GM21360 (cell line): ENCODE measurements around the gene TBC1D10B.
A peak's percentile ranks its signal among the peaks of the same experiment; 100 is the strongest.

Source experiments
- ATAC-seq: cut with Tn5 transposase; IDR thresholded peaks from one replicate; pipeline ENCODE4 v1.9.1; 2021; ENCODE audit warnings: mild to moderate bottlenecking, moderate library complexity; ENCODE audit not compliant: unreplicated experiment

TBC1D10B gene

DNA sequence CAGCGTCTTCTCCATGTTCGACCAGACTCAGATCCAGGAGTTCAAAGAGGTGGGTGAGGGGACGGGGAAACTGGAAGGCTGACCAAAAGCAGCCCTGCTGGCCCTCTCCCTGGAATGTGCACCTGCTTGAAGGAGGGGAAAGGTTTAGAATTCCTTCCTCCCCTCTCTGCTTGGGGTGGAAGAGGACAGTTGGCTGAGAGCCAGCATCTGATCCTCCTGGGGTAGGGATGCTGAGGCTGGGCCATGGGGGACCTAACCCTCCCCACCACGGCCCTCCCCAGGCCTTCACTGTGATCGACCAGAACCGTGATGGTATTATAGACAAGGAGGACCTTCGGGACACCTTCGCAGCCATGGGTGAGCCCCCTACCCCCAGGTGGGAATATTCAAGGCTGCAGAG lies 5.6 kb upstream of the TBC1D10B start:
- ATAC-seq, result no peak

DNA sequence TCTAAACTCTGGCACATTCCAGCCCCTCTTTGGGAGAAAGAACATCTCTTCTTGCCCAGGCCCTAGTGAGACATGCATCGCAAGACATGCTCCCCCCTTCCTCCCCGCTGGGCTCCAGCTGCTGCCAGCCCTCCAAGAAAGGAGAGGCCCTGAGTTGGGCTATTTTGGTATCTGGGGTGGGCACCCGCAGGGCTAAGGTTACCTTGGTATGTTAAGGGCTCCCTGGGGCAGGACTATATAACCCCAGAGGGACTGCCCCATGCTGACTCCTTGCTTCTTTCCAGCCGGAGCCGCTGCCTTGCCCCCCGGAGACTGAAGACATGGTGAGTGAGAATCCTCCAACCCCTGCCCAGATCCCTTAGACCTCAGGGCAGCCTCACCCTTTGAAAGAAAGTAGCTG lies 4.2 kb upstream of the TBC1D10B start, which contains the start of gene MYL11:
MYL11 (plus strand) TSS at position 265 of the 400 bp plus-strand sequence; CDS start at position 321, 56 bp downstream.
- ATAC-seq, result no peak

DNA sequence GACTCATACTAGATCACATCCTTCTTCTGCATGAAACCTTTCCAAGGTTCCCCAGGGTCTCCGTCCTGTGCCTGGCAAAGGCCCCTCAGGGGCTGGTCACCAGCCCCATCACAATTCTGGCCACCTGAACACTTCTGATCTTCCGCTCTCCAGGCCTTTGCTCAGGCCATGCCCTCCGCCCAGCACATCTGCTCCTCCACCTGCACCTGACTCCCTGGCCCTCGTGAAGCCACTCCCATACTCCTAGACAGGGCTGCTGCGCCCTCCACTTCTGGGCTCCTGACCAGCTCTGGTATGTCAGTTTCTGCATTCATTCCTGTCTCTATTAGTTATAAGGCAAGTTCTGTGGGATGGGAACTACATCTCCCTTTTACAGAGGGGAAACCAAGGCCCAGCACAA lies 2.4 kb upstream of the TBC1D10B start:
- no peak for ATAC-seq

DNA sequence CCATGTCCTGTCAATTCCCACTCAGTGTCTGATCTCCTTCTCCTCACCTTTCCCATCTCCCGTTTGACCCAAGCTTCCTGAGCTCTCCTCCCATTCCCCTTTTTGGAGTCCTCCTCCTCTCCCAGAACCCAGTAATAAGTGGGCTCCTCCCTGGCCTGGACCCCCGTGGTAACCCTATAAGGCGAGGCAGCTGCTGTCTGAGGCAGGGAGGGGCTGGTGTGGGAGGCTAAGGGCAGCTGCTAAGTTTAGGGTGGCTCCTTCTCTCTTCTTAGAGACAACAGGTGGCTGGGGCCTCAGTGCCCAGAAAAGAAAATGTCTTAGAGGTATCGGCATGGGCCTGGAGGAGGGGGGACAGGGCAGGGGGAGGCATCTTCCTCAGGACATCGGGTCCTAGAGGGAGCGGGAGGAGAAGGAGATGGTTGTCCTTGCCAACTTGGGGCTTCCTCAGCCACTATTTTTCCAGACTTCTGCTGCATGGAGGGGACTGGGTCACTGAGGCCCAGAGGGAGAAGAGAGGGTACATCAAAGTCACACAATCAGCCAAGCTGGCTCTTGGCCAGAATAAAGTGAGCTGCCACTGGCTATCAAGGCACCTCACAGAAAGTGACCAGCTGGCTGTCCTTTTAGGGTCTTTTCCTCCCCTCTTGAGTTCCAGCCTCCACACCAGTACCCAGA lies 1.9 kb upstream of the TBC1D10B start:
- no peak for ATAC-seq

DNA sequence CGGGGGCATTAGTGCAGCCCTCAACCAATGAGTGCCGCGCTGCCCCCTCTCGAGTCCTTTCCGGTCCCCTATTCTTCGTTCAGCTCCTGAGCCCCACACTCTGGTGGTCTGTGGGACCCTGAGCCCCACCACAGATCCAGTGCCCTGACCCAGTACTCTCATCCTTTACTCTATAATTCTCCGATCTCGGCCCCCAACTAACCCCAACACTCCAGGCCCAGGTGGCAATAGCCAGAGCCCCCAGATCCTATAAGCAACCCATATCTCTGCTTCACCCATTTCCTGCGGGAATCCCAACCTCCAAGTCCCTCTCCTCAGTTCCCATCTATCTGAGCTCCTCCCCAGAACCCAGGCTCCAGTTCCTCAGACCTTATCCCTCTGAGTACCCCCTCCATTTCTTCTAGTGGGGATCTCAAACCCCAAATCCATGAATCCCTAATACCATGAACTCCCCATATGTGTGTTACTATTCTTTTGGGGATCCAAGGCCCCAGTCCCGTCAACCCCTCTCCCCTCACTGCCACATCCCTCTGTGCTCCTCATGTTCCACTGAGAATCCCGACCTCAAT lies 1.0 kb upstream of the TBC1D10B start:
- no peak for ATAC-seq

DNA sequence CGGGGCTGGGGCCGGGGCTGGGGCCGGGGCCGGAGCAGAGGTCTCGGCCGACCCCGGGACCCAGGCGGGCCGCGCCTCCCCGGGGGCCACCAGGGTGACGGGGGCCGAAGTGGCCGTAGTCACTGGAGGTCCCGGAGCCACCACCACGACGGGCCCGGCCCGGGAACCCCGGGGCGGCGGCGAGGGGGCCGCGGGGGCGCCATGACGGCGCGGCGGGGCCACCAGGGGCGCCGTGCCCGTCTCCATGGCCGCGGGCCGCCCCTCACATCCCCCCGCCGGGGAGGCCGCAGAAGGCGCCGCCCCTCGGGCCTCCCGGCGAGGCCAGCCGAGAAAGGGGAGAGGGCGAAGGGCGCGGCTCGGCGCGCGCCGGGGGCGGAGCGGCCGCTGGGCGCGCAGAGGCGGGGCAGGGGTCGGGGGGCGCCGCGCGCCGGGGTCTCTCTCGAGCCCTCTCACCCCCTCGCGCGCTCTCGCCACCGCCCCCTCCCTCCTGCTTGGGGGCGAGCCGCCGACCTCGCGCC lies 297 bp downstream of the TBC1D10B start:
- peak; percentile 9 for ATAC-seq

DNA sequence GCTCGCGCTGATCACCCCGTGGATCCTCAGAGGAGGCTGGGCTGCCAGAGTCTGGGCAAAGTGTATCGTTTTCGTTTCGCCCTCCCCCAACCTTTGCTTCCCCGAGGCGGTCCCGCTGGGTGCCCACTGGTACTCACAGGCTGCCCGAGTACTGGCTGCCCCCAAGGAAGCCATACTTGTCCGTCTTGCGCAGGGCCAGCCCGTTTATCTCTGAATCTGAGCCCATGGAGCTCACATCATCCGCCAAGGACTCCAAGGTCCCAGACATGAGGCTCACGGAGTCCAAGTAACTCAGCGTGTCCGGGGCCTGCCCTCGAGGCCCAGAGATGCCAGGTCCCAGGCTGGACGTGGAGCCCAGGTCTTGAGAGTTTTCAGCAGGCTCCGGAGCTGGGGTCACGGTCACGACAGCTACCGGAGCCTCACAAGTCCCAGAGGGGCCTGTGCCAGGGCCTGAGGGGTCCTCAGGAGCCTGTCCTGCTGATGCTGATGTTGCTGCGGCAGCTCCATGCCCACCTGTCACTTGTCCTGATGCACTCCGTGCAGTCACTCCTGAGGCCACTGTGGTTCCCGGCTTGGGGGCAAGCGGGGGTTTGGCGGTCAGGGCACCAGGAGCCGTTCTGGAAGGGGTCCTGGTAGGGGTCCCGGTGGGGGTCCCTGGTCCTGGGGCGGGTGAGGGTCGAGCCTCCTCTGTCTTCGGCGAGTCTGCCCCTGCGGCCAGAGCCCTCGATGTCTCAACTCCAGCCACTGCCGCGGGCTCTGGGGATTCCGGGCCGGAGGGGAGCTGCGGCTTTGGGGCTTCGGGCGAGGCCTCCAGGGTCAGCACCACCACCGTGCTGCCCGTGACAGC lies 980 bp downstream of the TBC1D10B start:
- no peak for ATAC-seq

DNA sequence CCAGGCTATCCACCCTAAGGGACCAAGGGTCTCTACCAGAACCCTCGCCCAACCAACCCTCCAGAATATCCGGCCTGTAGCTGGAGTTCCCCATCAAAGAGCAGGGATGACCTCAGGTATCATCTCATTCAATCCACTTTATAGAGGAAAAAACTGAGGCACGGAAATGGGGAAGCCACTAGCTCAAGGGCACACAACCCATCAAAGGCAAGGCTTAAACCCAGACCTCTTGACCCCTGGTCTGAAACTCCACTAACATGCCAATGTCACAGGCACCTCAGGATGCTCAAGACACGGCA lies 1.6 kb downstream of the TBC1D10B start:
- ATAC-seq, result no peak

DNA sequence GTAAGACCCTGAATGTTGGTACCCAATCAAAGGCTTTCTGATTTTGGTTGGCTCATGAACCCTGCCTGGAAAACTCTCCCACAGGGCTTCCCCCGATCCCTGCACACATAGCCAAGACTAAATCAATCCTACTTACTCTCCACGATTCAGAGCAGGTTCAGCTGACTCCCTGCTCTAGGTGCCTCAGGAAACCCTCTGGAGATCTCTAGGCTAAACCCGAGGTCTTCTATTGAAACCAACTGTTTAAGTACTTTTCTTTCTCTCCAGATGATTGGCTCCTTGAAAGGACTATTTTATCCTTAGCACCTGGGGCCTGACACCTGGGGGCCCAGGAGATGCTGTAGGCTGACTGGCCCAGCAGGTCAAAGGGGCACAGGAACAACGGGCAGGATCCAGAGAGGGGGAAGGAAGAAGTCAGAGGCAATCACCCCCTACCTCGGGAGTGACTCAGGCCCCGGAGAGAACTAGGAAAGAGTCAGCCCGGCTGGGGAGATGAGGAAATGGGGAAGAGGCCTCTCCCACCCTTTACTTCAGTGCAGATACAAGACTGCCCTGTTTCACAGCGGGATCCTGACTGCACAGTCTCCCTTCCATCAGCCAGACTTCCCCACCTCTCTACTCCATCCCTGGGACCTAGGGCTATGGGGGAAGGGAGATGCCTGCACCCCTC lies 2.0 kb downstream of the TBC1D10B start:
- no peak for ATAC-seq

DNA sequence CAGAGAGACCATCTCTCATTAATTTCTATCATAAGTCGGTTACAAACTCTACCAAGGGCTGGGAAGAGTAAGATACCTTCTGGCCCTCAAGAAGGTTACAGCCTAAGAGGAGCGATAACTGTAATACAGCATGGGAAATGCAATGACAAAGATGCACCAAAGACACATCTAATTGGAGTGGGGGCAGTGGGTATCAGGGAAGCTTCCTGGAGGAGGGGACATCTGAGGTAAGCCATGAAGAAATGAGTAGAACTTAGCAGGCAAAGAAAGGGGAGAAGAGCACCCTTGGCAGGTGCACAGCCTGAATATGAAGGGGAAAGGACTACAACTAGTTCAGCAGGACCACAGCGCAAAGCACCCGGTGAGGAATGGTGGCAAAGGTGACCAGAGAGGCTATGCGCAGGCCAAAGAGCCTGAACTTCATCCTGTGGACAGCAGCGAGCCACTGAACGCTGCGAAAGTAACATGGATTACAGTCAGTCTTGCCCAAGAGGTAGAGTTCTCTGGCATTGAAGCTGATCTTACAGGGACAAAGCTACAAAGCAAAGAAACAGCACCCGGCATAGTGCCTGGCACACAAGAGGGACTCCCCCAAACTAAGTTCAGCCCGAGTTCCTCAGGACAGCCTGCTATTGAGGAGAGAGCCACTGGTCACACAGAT lies 2.8 kb downstream of the TBC1D10B start:
- no peak for ATAC-seq

DNA sequence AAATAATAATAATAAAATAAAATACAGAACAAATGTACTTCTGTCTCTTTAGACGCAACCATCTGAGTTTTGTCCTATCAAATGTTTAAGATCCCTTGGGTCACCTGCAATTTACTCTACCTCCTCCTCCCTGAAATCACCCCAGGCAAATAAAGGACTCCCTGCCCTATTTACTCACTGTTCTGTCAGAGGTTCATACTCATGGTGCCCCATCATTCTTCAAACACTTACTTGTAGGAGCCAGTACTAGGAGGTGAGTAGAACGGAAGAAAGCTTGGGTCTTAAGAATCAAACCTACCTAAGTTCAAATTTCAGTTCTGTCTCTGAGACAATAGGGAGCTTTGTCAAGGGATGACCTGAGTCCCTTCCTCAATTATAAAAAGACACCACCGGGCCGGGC lies 3.8 kb downstream of the TBC1D10B start:
- ATAC-seq, result no peak

DNA sequence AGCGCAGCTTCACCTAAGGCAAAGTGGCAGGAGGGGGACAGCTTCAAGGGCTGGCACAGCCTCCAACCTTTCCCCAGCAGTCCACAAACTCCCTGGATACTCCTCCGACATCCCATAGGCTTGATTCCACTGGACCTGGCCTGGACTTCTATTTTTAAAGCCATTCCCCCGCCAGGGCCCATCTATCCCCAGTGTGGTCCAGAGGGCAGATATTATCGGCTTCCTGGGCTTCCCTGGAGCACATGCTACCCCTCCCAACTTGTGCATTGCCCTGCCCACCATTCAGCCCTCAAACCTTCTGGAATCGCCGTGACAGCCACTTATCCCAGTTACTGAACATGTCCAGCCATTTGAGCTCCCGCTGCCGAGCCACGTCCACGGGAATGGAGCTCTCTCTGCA lies 5.1 kb downstream of the TBC1D10B start:
- no peak for ATAC-seq

DNA sequence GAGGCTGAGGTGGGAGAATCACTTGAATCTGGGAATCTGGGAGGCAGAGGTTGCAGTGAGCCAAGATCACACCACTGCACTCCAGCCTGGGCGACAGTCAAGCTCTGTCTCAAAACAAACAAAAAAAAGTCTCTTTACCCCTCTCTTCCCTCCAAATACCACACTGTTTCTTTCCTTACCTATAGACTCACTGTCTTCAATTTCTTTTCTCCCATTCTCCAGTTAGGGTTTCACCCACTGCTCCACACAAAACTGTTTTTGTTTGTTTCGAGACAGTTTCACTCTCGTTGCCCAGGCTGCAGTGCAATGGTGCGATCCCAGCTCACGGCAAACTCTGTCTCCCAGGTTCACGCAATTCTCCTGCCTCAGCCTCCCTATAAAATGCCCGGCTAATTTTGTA lies 9.1 kb downstream of the TBC1D10B start:
- no peak for ATAC-seq

DNA sequence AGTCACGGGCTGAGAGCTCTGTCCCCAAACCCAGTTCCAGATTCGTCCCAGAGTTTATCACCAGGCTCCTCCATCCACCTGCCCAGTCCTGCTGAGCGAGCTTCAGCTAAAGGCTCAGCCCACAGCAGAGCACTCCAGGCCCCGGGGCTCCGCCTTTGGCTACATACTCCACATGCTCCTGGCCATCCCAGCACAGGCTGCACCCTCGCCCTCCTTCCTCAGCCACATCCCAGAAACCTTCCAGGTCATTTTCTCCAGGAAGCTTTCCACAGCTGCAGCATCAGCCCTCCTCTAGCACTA lies 10.5 kb downstream of the TBC1D10B start:
- ATAC-seq, result no peak

DNA sequence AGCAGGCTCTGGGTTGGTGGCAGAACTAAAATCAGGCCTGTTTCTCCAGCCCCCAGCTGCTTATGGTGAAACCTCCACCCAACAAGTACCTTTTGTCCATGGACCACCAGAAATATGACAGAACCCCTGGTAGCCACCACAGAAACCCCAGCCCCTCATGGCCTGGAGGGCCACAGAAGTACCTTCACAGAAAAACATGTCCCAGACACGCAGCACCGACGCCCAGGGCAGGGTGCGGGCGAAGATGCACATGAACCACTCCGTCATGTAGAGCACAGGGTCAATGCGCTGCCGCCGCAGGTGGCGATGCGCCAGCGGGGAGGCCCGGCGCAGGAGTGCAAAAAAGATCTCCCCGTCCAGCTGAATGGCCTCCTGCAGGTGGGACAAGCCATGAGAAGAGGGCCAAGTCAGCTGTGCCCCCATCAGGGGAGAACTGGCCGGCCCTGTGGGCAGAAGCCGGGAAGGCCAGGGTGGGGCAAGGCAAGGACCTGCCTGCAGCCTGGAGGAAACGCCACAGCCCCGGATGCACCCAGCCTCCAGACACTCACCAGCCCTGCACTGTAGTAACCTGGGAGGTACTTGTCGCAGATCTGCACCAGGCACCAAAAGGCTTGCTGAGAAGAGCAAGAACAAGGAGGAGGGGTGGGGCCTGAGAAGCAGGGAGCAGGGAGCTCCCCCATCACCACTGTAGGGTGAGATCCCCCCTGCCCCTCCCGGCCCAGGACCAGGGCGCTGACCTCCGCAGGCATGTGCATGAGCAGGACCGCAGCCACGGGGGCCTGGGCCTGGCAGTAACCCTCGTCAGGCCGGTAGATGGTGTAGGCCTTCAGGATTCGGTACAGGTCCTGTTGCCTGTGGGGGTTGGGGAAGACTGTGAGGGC lies 11.1 kb downstream of the TBC1D10B start:
- no peak for ATAC-seq

DNA sequence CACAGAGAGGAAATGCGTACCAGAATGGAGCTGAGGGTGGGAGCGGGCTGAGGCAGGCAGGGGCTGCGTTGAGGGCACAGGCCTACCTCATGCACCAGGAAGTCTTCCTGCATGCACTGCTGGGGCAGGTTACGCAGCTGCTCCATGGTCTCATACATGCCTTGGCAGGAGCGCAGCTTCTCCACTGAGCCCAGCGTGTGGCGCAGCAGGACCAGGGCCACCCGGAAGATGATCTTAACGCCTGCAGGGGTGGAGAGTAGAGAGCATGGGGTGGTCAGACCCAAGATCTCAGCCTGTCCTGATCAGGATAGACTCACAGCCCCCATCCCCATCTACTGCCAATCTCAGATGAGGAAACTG lies 11.7 kb downstream of the TBC1D10B start:
- ATAC-seq, result no peak

DNA sequence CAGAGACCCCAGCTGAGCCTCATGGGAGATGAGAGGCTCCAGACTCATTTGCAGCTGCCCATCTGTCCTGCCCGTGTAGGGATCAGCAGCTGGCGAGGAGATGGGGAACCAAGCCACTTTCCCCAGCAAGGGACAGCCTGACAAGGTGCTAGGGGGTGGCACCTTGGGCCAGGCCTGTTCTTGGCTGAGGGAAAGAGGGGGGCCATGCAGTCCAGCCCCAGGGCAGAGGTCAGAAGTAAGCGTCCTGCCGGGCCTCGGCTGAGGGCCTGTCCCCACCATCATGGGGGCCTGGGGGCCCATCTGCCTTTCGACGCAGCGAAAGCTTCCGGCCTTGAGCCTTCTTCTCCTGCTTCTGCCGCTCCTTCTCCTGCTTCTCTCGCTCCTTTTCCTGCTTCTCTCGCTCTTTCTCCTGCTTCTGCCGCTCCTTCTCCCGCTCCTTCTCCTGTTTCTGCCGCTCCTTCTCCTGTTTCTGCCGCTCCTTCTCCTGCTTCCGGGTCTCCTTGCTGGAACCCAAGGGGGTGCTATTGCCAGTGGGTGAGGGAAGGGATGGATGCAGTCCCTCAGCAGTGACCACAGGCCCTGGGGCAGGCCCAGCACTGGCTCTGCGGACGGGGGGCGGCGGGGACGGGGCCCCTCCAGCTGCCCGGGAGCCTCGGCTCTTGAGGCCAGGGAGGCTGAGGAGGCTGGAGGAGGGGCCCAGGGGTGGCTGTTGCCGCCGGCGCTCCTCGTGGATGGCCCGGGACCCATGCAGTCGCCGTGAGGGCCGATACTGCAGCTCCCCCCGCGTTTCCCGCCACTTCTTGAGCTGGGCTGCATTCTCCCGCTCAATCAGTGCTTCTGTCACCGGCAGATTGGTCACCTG lies 12.3 kb downstream of the TBC1D10B start:
- ATAC-seq, result no peak

DNA sequence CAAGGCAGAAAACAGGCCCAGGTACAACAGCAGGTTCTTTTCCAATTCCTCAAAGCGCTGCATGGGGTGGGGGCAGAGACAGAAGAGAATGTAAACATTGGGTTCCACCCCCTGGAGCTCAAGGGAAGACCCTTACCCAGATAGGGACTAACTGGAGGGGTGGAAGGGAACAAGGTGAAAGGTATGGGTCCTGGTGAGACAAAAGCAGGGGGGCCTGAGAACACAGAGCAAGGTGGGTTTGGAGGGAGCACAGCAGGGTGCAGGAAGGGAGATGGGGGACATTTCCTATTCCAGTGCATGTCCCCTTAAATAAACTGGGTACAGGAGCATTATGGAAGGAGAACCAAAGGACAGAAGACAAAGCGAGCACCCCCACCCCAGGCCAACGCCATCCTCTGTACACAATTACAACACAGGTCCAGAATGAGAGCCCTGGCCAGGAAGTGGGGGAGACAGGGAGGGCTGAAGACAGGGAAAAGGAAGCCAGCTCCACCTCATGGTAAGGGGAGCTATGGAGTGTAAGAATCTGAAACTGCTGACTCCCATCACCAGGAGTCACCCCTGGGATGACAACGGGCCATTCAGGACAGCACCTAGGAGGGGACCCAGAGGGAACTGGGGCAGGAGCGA lies 13.1 kb downstream of the TBC1D10B start:
- no peak for ATAC-seq
